ENCODE measurements around the gene ARMH2.

Gene ARMH2

GRCh38 chr6:24821860-24822444 is 23.2 kb upstream of the ARMH2 start:
- in situ Hi-C loops (cut with MboI; ENCODE audit: low sequenced_read_pairs): no loop called here

GRCh38 chr6:24818346-24818745 is 19.6 kb upstream of the ARMH2 start:
- in situ Hi-C loops (cut with MboI; ENCODE audit: low sequenced_read_pairs): no loop called here

- in situ Hi-C loops (cut with MboI; ENCODE audit: low sequenced_read_pairs): no loop called here
These were observed 11.0 kb upstream of the ARMH2 start for GRCh38 chr6:24809728-24810127.

GRCh38 chr6:24807584-24807983 is 8.9 kb upstream of the ARMH2 start:
- in situ Hi-C loops (cut with MboI; ENCODE audit: low sequenced_read_pairs): no loop called here

- in situ Hi-C loops (cut with MboI; ENCODE audit: low sequenced_read_pairs): no loop called here
These were observed 3.7 kb upstream of the ARMH2 start for GRCh38 chr6:24802271-24803059.

- in situ Hi-C loops (cut with MboI; ENCODE audit: low sequenced_read_pairs): no loop called here
These were observed 811 bp upstream of the ARMH2 start for GRCh38 chr6:24799541-24799915.

GRCh38 chr6:24797596-24798216 is 1.0 kb downstream of the ARMH2 start:
- in situ Hi-C loops (cut with MboI; ENCODE audit: low sequenced_read_pairs): no loop called here

GRCh38 chr6:24796616-24797290 is 2.0 kb downstream of the ARMH2 start:
- in situ Hi-C loops (cut with MboI; ENCODE audit: low sequenced_read_pairs): no loop called here

GRCh38 chr6:24795106-24795505 is 3.6 kb downstream of the ARMH2 start:
- in situ Hi-C loops (cut with MboI; ENCODE audit: low sequenced_read_pairs): no loop called here

GRCh38 chr6:24788031-24788665 is 10.6 kb downstream of the ARMH2 start:
- in situ Hi-C loops (cut with MboI; ENCODE audit: low sequenced_read_pairs): no loop called here

GRCh38 chr6:24780206-24780605 is 18.5 kb downstream of the ARMH2 start:
- in situ Hi-C loops (cut with MboI; ENCODE audit: low sequenced_read_pairs): no loop called here

- in situ Hi-C loops (cut with MboI; ENCODE audit: low sequenced_read_pairs): no loop called here
These were observed 19.2 kb downstream of the ARMH2 start for GRCh38 chr6:24779416-24780016.

GRCh38 chr6:24778878-24779277 is 19.8 kb downstream of the ARMH2 start:
- in situ Hi-C loops (cut with MboI; ENCODE audit: low sequenced_read_pairs): no loop called here

GRCh38 chr6:24778121-24778520 is 20.6 kb downstream of the ARMH2 start:
- in situ Hi-C loops (cut with MboI; ENCODE audit: low sequenced_read_pairs): no loop called here

GRCh38 chr6:24777227-24777626 is 21.5 kb downstream of the ARMH2 start:
- in situ Hi-C loops (cut with MboI; ENCODE audit: low sequenced_read_pairs): no loop called here

GRCh38 chr6:24775520-24776058 is 23.1 kb downstream of the ARMH2 start:
- in situ Hi-C loops (cut with MboI; ENCODE audit: low sequenced_read_pairs): no loop called here

GRCh38 chr6:24774696-24775519 is 23.8 kb downstream of the ARMH2 start, which contains the start of gene GMNN:
GMNN (plus strand) TSS chr6:24774937; CDS start chr6:24777247, 2,310 bp downstream.
- in situ Hi-C loops (cut with MboI; ENCODE audit: low sequenced_read_pairs): no loop called here

- in situ Hi-C loops (cut with MboI; ENCODE audit: low sequenced_read_pairs): loop anchor here (10.0 kb wide), 1 partner anchor 184 kb away; no protein-coding TSS in a partner anchor
These were observed 30.4 kb downstream of the ARMH2 start for GRCh38 chr6:24768361-24768760.

- in situ Hi-C loops (cut with MboI; ENCODE audit: low sequenced_read_pairs): loop anchor here (10.0 kb wide), 1 partner anchor 182 kb away; no protein-coding TSS in a partner anchor
These were observed 31.8 kb downstream of the ARMH2 start for GRCh38 chr6:24766680-24767462.

All from HL-60/S4 (cell line).